Fibroblast of lung (primary cell): ENCODE measurements around the gene OAS3. TPM values are rescaled to one million over a fixed set of nuclear protein-coding genes. Genes with fewer than 3 reads are reported as not detected.
A peak's percentile ranks its signal among the peaks of the same experiment; 100 is the strongest.

Source experiments
- DNase-seq, 2 donors: peaks; one replicate each; pipeline versions ENCODE4 v3.0.0 to v3.0.0-alpha.2; 2010; ENCODE audit warnings: low read depth in 2 of 2
- H2AFZ ChIP-seq: 2 replicates; pipeline ENCODE4 v1.5.1; 2012; ENCODE audit warnings: low read length, control low read depth, inconsistent platforms
- H3K27ac ChIP-seq: 2 replicates; pipeline ENCODE4 v1.5.1; 2011; ENCODE audit warnings: low read length, control low read depth; ENCODE audit not compliant: insufficient read depth
- H3K27me3 ChIP-seq: 2 replicates; pipeline ENCODE4 v1.5.1; 2011; ENCODE audit warnings: mild to moderate bottlenecking, low read length; ENCODE audit not compliant: control insufficient read depth, insufficient read depth
- H3K36me3 ChIP-seq: 2 replicates; pipeline ENCODE4 v1.5.1; 2011; ENCODE audit warnings: low read length; ENCODE audit not compliant: control insufficient read depth, insufficient read depth
- H3K4me1 ChIP-seq: 2 replicates; pipeline ENCODE4 v1.5.1; 2011; ENCODE audit warnings: low read length; ENCODE audit not compliant: control insufficient read depth, insufficient read depth; ENCODE audit errors: extremely low read depth
- H3K4me2 ChIP-seq: 2 replicates; pipeline ENCODE4 v1.5.1; 2011; ENCODE audit warnings: low read length, control low read depth; ENCODE audit not compliant: insufficient read depth; ENCODE audit errors: extremely low read depth
- H3K4me3 ChIP-seq, 4 experiments: fragments of 200-600 bp in 1 of 4; sonication (generic) in 1 of 4; replicated peaks in 1 of 4; 2 replicates each; pipeline ENCODE4 v1.5.1; 2011 to 2016; ENCODE audit warnings: low read length in 4 of 4, low read depth in 3 of 4, mild to moderate bottlenecking in 3 of 4, control low read depth in 2 of 4, inconsistent platforms in 1 of 4, mixed read lengths in 1 of 4; ENCODE audit not compliant: insufficient read depth in 1 of 4; ENCODE audit errors: control extremely low read depth in 1 of 4
- H3K79me2 ChIP-seq: 2 replicates; pipeline ENCODE4 v1.5.1; 2012; ENCODE audit warnings: mild to moderate bottlenecking, low read length, inconsistent platforms; ENCODE audit not compliant: control insufficient read depth, insufficient read depth
- H3K9ac ChIP-seq: 2 replicates; pipeline ENCODE4 v1.5.1; 2011; ENCODE audit warnings: mild to moderate bottlenecking, low read length, control low read depth; ENCODE audit not compliant: insufficient read depth
- H3K9me3 ChIP-seq: 2 replicates; pipeline ENCODE4 v1.5.1; 2012; ENCODE audit warnings: low read depth, low read length; ENCODE audit not compliant: control insufficient read depth, insufficient read depth
- H4K20me1 ChIP-seq: 2 replicates; pipeline ENCODE4 v1.5.1; 2011; ENCODE audit warnings: low read length; ENCODE audit not compliant: control insufficient read depth, insufficient read depth; ENCODE audit errors: extremely low read depth
- CTCF ChIP-seq, 2 donors: IDR thresholded peaks in 1 of 2; conservative IDR thresholded peaks in 1 of 2; 1 replicate in 1 of 2; 2 replicates in 1 of 2; pipeline ENCODE4 v1.5.1; 2011 to 2012; ENCODE audit warnings: low read length in 2 of 2, control low read depth in 1 of 2, inconsistent platforms in 1 of 2, low read depth in 1 of 2, mild to moderate bottlenecking in 1 of 2
- EZH2 ChIP-seq: IDR thresholded peaks from 2 replicates; pipeline ENCODE4 v1.5.1; 2012; ENCODE audit warnings: low read length, control low read depth, mild to moderate bottlenecking; ENCODE audit errors: missing control alignments
- polyA plus RNA-seq, 2 donors: library from polyadenylated mRNA; depleted of rRNA in 1 of 2; stranded (reverse) in 1 of 2; unstranded in 1 of 2; fragments of >200 nt; gene quantifications; 2 replicates each; pipeline ENCODE4 v1.2.1, GENCODE V29; 2011 to 2012; ENCODE audit warnings: missing spikeins in 1 of 2
- total RNA-seq: library from RNA; depleted of rRNA; stranded (reverse); fragments of >200 nt; gene quantifications from 2 replicates; pipeline ENCODE4 v1.2.1, GENCODE V29; 2014

Gene OAS3
- total and polyA plus RNA-seq, 2 donors (not counting 1 experiment from before 2014, with no cell fraction given) = 3.5 to 7.0 TPM

GRCh38 chr12:112979041-112979680 lies 40.9 kb downstream of the OAS3 start:
- Histone ChIP-seq H3K9ac (no peak overlapping the region), H4K20me1 (no peaks in the 10 kb centered on the region), H3K4me1 (peaks cover 4% of the 10 kb centered on the region), H3K36me3 (no peaks in the 10 kb centered on the region), H3K27me3 (no peaks in the 10 kb centered on the region), H3K27ac (no peak overlapping the region), H3K4me3 (peak overlapping the region in 2 of 4 experiments; percentile 43 to 54), H3K79me2 (no peaks in the 10 kb centered on the region), H3K9me3 (no peaks in the 10 kb centered on the region), H3K4me2 (peak overlapping the region; percentile 69), H2AFZ (peak overlapping the region; percentile 96)
- no peak for DNase-seq
- TF ChIP-seq CTCF (conservative IDR thresholded peaks at IDR 0.05 in 1 of 2, IDR thresholded peaks at IDR 0.05 in 1 of 2; ENCODE audit: low read depth in 1 of 2, low read length in 2 of 2) (no peak), EZH2 (no peak)

GRCh38 chr12:112980491-112981158 lies 42.4 kb downstream of the OAS3 start:
- Histone ChIP-seq H3K4me2 (no peak overlapping the region), H3K79me2 (no peaks in the 10 kb centered on the region), H3K4me1 (peaks cover 4% of the 10 kb centered on the region), H3K27ac (no peak overlapping the region), H3K9ac (no peak overlapping the region), H3K9me3 (no peaks in the 10 kb centered on the region), H3K27me3 (no peaks in the 10 kb centered on the region), H4K20me1 (no peaks in the 10 kb centered on the region), H3K36me3 (no peaks in the 10 kb centered on the region), H3K4me3 (no peak overlapping the region), H2AFZ (no peak overlapping the region)
- no peak for DNase-seq
- TF ChIP-seq CTCF (conservative IDR thresholded peaks at IDR 0.05 in 1 of 2, IDR thresholded peaks at IDR 0.05 in 1 of 2; ENCODE audit: low read depth in 1 of 2, low read length in 2 of 2) = no peak
- TF ChIP-seq EZH2 = no peak

GRCh38 chr12:112985642-112986290 lies 47.5 kb downstream of the OAS3 start:
- Histone ChIP-seq H3K4me3 (no peak overlapping the region), H3K4me1 (no peaks in the 10 kb centered on the region), H3K36me3 (no peaks in the 10 kb centered on the region), H3K9me3 (no peaks in the 10 kb centered on the region), H3K4me2 (no peak overlapping the region), H3K27me3 (no peaks in the 10 kb centered on the region), H2AFZ (no peak overlapping the region), H4K20me1 (no peaks in the 10 kb centered on the region), H3K79me2 (no peaks in the 10 kb centered on the region), H3K9ac (no peak overlapping the region), H3K27ac (no peak overlapping the region)
- no peak for DNase-seq
- no peak for TF ChIP-seq CTCF (conservative IDR thresholded peaks at IDR 0.05 in 1 of 2, IDR thresholded peaks at IDR 0.05 in 1 of 2; ENCODE audit: low read depth in 1 of 2, low read length in 2 of 2)
- TF ChIP-seq EZH2 = no peak
